ENCODE measurements around the gene CAMK2B. TPM values are rescaled to one million over a fixed set of nuclear protein-coding genes. Genes with fewer than 3 reads are reported as not detected.

CAMK2B gene
- total RNA-seq, 1 donor from 2014 or later, result 0.30 TPM

DNA sequence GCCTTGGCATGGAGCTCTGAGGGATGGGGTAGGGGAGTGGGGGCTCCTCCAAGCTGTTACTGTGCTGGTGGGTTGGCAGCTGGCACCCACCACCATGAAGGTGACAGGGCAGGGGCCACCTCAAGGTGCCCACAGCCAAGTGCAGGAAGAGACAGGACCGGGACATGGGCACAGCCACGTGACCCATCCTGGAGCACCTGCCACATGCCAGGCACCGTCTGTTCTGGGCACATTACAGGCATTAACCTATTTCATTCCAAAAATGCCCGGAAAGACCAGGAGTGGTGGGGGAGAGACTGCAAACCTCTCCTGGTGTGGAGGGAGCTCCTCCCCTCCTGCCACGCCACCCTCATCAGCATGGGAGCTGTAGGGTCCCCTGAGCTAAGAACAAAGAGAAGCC, 56.7 kb downstream of the CAMK2B start:
- DNase-seq, result no peak
- TF ChIP-seq, protein P1, sequence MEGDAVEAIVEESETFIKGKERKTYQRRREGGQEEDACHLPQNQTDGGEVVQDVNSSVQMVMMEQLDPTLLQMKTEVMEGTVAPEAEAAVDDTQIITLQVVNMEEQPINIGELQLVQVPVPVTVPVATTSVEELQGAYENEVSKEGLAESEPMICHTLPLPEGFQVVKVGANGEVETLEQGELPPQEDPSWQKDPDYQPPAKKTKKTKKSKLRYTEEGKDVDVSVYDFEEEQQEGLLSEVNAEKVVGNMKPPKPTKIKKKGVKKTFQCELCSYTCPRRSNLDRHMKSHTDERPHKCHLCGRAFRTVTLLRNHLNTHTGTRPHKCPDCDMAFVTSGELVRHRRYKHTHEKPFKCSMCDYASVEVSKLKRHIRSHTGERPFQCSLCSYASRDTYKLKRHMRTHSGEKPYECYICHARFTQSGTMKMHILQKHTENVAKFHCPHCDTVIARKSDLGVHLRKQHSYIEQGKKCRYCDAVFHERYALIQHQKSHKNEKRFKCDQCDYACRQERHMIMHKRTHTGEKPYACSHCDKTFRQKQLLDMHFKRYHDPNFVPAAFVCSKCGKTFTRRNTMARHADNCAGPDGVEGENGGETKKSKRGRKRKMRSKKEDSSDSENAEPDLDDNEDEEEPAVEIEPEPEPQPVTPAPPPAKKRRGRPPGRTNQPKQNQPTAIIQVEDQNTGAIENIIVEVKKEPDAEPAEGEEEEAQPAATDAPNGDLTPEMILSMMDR (IDR thresholded peaks at IDR 0.05), result no peak
- H3K36me3 ChIP-seq, result no peaks in the 10 kb centered on the region
- no peaks in the 10 kb centered on the region for H3K9me3 ChIP-seq
- no peak for ATAC-seq
- no peaks in the 10 kb centered on the region for H3K4me1 ChIP-seq
- H3K27ac ChIP-seq, result no peak overlapping the region
- H3K27me3 ChIP-seq (ENCODE audit: low read depth), result peaks cover 10% of the 10 kb centered on the region
- no peak overlapping the region for H3K4me3 ChIP-seq
- intact Hi-C loops (cut with DNase I), result no loop called here

DNA sequence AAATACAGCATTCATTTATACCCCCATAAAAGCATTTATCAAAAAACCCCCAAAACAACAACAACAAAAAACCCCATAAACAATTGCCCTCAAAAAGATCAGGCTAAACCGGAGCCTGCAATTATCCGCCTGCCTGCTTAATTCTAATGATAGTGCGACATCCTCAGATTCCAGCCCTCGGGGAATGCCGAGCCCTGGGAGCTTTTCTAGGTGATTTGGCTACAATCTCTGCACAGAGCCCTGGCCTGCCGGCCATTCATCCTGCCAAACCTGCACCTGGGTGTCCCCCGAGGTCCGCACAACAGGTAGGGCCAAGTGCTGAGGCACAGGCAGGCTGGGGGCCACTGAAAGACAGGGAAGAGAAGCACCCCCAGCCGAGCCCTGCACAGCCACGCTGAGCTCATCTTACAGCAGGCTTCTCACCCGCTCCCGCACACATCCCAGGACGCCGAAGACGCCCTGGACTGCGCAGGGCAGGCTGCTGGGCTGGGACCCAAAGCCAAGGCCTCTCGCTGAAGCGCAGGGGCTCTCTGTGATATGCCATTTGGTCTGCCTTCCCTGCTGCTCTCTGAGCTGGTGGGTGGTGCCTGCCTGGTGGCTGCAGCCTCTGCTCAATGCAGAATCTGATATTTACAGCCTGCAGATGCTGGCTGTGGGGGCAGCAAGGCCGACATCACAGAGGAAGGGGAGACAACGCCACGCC, 57.5 kb downstream of the CAMK2B start:
- Histone ChIP-seq H3K27me3 (ENCODE audit: low read depth) (peaks cover 17% of the 10 kb centered on the region), H3K9me3 (no peaks in the 10 kb centered on the region), H3K4me3 (no peak overlapping the region), H3K36me3 (no peaks in the 10 kb centered on the region), H3K4me1 (no peaks in the 10 kb centered on the region), H3K27ac (no peak overlapping the region)
- DNase-seq (no peak), ATAC-seq (no peak)
- TF ChIP-seq, protein P1 (IDR thresholded peaks at IDR 0.05), result no peak
- intact Hi-C loops (cut with DNase I), result no loop called here

DNA sequence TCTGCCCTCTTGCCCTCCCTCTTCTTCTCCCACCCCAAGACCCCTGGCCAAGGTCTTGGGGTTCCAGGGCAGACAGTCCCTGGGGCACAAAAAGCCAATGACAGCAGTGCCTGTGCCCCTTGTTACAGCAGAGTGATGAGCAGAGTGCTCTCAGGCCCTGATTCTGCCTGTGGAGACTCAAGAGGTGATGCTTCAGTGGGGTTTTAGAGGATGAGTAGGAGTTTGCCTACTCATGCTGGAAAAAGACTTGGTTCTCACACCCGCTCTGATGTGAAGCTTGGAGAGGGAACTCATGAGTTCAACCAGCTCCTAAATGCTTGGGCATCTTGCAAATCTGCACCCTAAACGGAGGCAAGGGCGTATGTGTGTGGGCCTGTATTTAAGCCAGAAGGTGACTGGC, 58.2 kb downstream of the CAMK2B start:
- Histone ChIP-seq H3K27me3 (ENCODE audit: low read depth) (peaks cover 20% of the 10 kb centered on the region), H3K27ac (no peak overlapping the region), H3K4me1 (no peaks in the 10 kb centered on the region), H3K9me3 (no peaks in the 10 kb centered on the region), H3K4me3 (no peak overlapping the region), H3K36me3 (no peaks in the 10 kb centered on the region)
- ATAC-seq (no peak), DNase-seq (no peak)
- intact Hi-C loops (cut with DNase I), result no loop called here
- TF ChIP-seq, protein P1 (IDR thresholded peaks at IDR 0.05), result no peak

DNA sequence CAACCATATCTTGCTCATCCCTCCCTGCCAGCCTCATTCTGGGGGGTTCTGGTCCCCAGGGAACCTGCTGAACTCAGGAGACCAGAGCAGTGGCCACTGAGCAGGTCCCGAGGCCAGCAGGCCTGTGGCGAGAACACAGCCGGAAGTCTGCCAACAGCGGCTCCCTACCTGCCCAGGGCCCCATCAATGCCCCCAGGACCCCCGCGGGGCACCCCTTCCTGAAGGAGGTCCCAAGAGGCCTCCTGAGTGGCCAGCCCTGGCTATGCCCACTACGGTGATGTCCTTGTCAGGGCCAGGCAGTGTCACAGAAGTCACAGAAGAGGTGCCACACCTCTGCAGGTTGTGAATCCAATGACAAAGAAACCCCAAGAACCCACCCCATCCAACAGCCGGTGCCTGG, 58.9 kb downstream of the CAMK2B start:
- no peaks in the 10 kb centered on the region for H3K36me3 ChIP-seq
- DNase-seq, result no peak
- no peak for ATAC-seq
- TF ChIP-seq, protein P1 (IDR thresholded peaks at IDR 0.05), result no peak
- no peaks in the 10 kb centered on the region for H3K4me1 ChIP-seq
- no peak overlapping the region for H3K27ac ChIP-seq
- H3K4me3 ChIP-seq, result no peak overlapping the region
- intact Hi-C loops (cut with DNase I), result no loop called here
- peaks cover 20% of the 10 kb centered on the region for H3K27me3 ChIP-seq (ENCODE audit: low read depth)
- H3K9me3 ChIP-seq, result no peaks in the 10 kb centered on the region

DNA sequence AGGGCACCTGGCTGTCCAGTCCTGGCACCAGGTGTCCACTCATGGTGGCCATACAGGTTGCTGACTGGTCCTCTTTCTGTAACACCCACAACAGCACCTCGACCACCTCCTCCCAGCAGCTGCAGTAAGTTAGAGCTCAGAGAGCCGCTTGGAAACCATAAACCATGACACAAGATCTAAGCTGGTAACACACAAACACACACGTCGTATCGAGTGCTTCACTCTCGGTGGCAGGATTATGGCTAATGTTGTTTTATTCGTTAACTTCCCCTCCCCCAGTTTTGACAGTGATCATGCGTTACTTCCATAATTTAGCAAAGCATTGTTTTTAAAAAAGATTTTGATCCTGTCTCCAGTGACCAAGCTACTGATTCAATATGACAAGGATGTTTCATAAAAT, 59.7 kb downstream of the CAMK2B start:
- Histone ChIP-seq H3K36me3 (no peaks in the 10 kb centered on the region), H3K9me3 (no peaks in the 10 kb centered on the region), H3K27me3 (ENCODE audit: low read depth) (peaks cover 20% of the 10 kb centered on the region), H3K27ac (no peak overlapping the region), H3K4me1 (no peaks in the 10 kb centered on the region), H3K4me3 (no peak overlapping the region)
- TF ChIP-seq, protein P1 (IDR thresholded peaks at IDR 0.05), result no peak
- intact Hi-C loops (cut with DNase I), result no loop called here
- no peak for DNase-seq
- ATAC-seq, result no peak
